ENCODE results near the gene CBX6.

- TF ChIP-seq NANOG (IDR thresholded peaks at IDR 0.05; ENCODE audit: insufficient read depth, low read depth, low read length, poor library complexity, severe bottlenecking) = no peak
- TF ChIP-seq CTCF (IDR thresholded peaks at IDR 0.05; ENCODE audit: control extremely low read depth in 1 of 3, insufficient read depth in 1 of 3, low read depth in 1 of 3, low read length in 3 of 3) = no peak
- TF ChIP-seq SRF (IDR thresholded peaks at IDR 0.05; ENCODE audit: low read depth, low read length) = no peak
- TF ChIP-seq USF2 (IDR thresholded peaks at IDR 0.05; ENCODE audit: low read length) = no peak
- TF ChIP-seq NRF1 (IDR thresholded peaks at IDR 0.05; ENCODE audit: low read depth, low read length) = no peak
- TF ChIP-seq YY1 (IDR thresholded peaks at IDR 0.05; ENCODE audit: low read depth, low read length) = no peak
- no peak for TF ChIP-seq TBP (IDR thresholded peaks at IDR 0.05; ENCODE audit: low read depth, low read length)
- TF ChIP-seq ATF2 (IDR thresholded peaks at IDR 0.05; ENCODE audit: low read length) = no peak
- no peak for TF ChIP-seq ZNF274 (IDR thresholded peaks at IDR 0.05; ENCODE audit: borderline replicate concordance, extremely low read depth, low read length)
Measured at GRCh38 chr22:38830845-38831108, 41.2 kb downstream of the CBX6 start.
